ENCODE results near the gene VSIG10L.

VSIG10L gene

GRCh38 chr19:51311351-51312257 is 30.3 kb downstream of the VSIG10L start, which contains the start of gene IGLON5:
IGLON5 (plus strand) TSS chr19:51311644; CDS start chr19:51311848, 204 bp downstream.
- DNase-seq = no peak

DNA sequence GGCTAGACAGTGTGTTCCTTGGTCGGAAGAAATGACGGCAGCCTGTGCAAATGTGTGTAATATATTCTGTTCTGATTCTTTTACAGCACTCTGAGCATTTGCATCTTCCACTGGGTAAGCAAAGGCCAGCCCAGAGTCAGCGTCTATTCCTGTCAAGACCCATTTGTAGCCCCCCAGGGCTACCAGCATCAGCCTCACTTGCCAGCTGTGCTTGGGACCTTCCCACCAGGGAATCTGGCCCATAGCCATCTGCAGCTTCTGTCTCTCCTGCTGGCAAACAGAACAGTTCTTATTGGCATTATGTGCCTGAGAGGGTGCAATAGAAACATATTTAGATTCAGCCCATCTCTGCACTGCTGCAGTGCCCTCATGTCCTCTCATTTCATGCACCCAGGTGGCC is 36.5 kb downstream of the VSIG10L start:
- no peak for DNase-seq

GRCh38 chr19:51301266-51301665 is 40.7 kb downstream of the VSIG10L start:
- no peak for DNase-seq

GRCh38 chr19:51297406-51297805 is 44.5 kb downstream of the VSIG10L start:
- DNase-seq = no peak

DNA sequence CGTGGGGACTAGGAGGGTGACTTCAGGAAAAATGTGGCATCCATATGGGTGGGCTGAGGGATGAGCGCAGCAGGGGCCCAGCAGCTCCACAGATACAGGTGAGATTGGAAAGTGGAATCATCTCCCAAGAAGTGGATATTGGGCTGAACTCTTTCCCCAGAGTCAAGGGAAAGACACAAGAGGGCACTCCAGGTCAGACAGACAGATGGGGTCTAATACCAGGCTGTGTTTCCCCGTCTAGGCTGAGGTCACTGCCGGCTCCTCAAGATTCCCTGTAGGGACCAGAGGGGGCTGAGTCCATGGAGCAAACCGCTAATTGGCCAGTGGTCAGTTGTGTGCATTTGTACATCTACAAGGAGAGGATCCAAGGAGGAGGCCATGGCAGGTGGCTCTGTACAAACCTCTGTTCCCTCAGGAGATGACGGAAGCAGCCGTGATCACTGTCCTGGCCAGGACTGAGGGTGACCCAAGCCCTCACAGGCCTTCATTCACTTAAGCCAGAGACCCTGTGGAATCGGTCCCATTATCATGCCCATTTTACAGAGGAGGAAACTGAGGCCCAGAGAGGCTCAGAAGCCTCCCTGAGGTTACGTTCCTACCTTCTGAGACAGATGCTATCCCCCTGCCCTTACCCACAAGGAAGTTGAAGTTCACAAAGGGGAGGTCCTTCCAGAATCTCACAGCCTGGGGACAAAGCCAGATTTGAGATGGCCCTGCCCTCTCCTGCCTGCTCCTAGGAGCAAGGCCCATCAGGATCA is 45.4 kb downstream of the VSIG10L start:
- DNase-seq = no peak

DNA sequence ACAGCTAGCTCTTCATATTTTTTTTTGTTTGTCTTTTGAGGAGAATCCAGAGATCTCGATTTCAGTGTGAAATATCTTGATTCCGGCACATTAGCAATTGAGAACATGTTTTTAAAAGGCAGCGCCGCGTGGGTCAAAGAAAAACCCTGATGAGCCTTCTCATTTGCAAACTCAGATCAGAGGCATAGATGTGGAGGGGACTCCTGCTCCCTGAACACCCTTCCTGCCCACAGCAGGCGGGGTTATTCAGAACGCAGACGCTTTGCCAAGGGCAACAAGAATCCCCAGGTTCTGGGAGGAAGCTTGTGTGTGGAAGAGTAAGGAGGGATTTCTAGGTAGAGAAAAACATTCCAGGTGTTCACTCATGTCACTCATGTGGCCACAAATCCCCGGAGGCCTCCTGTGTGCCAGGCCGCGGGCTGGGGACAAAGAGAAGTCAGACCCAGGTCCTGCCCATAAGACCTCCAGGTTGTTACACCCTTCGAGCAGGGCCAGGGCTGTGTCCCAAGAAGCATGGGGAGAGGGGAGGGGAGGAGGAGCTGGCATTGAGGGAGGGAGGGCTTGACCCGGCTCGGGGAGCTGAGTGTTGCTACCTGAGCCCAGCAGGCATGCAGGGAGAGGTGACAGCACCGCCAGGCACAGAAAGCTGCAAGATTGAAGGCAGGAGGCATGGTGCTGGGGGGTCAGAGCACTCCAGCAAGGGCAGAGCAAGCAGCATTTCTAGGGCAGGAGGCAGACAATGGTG is 46.4 kb downstream of the VSIG10L start:
- DNase-seq = no peak

DNA sequence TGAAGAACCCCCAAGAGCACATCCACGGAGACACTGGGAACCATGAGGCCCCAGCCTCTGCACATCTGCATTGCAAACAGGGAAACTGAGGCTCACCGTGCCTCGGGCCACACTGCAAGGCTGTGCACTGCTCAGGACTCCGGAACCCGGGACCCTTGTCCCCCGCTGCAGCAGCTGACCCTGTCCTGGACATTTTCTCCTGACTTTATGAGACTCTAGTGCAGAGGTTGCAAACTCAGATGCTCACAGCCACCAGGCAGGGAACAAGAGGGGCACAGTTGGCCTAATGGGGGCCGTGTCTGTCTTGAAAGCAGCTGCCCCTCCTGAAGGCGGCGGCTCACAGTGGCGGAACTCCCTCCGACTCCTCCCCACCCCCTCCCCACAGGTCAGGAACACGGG is 47.0 kb downstream of the VSIG10L start:
- no peak for DNase-seq

DNA sequence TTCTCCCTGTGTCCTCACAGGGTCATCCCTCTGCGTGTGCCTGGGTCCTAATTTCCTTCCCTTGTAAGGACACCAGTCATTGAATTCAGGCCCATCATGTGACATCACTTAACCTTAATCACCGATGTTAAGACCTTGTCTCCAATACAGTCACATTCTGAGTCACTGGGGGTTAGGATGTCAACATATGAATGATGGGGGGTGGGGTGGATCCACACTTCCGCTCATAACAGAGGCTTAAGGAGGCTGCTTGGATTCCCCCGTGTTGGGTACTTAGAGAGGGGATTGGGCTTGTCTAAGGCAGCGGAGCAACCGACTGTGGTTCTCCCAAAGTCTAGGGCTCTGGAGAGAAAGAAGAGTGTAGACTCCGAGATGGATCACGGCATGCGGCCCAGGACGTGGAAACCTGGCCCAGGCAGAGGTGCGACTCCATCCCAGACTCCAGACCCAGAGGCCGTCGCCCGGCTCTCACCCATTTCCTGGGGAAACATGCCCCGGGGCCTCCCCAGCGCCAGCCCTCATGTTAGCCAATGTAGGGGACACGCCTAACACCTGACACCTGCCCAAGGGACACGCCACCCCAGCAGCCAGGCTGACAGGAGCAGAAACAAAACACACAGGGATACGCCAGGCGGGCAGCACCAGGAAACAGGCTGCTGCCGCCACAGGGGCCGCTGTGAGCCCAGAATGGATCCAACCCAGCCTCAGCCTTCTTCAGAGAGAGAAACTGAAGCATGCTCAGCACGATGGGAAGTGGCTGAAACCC is 47.5 kb downstream of the VSIG10L start:
- DNase-seq = no peak

DNA sequence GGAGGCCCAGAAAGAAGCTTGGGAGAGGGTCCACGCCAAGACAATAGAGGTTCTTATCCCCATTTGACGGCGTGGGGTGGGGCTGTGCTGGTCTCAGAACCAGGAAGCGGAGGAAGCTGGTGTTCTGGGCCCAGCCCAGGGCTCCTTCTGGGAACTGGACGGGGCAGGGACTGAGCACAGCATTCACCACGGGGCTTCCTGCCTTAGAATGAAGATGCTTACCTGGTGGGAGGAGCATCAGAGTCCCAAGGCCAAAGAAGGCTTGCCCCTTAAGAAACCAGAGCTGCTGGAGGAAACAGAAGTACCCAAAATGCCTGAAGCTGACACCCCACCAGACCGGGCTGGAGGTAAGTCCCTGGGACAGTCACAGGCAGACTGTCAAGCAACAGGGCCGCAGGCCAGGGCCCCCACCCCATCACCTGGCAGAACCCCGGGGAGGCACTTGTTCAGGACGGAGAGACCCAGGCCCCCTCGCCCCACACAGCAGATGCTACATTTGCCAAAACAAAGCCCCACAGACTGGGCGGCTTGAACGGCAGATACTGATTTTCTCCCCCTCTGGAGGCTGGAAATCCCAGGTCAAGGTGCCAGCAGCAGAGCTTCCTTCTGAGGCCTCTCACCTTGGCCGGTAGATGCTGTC is 48.2 kb downstream of the VSIG10L start:
- no peak for DNase-seq

DNA sequence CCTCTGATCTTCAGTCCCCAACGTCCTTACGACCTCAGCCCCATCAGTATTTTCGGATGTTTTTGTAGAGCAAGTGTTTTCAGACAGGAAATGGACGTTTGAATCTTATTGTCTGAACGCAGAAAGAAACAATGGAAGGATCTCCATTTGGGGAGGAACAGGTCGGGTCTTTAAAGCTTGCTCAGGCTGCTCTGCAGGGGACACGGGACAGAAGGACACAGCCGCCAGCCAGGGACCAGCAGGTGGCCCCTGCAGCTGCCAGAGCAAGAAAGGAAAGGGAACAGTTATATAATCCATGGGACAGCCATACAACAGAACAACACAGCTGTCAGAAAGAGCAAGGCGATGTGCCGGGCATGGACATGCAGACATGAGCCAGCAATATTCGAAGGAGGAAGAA is 49.0 kb downstream of the VSIG10L start:
- no peak for DNase-seq

- DNase-seq = no peak
Measured at GRCh38 chr19:51289635-51290034, 52.3 kb downstream of the VSIG10L start.

- no peak for DNase-seq
Measured at GRCh38 chr19:51285682-51286081, 56.3 kb downstream of the VSIG10L start.

DNA sequence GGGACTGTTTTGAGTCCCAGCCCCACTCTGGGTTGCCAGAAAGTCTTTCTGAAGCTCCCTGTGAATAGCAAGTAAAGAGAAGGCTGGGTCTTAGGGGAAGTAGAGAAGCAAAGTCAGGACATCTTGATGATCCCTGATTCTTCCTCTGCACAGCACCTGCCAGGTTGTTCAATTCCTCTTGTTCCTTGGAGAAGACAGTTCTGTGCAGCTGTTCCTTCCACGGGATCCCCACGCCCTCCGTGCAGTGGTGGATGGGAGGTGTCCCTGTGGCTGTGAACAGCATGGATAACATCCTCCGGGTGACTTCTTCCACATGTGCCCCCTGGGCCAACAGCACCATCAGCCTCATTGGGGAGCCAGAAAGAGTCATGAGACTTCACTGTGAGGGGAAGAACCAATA is 59.6 kb downstream of the VSIG10L start:
- no peak for DNase-seq

Data from NCI-H2081 (cell line).